ENCODE data around the gene C3orf38. TPM values are rescaled to one million over a fixed set of nuclear protein-coding genes. Genes with fewer than 3 reads are reported as not detected.

Gene C3orf38
- total RNA-seq, 1 donor from 2014 or later, result 30.9 TPM

DNA sequence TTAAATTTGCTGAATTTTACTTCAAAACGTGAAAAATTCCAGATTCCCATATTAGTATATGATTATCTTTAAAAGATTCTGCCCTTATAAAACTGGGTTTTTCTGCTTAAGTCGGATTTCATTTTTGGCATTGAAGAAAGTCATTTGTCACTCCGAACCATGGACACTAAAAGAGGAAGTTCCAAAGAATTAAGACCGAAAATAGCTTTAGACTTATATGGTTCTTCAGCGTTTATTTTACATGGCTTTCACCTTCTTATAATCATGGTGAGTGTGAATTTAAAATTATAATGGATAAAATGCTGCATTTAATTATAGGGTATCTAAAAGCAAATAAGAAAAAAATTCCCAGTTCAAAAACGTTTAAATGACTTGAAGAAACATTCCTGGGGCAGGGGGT lies 1.0 kb downstream of the C3orf38 start:
- intact Hi-C loops (cut with micrococcal nuclease), result loop anchor here (2.0 kb wide), 1 partner anchor 924 kb away; the partner anchor contains the start of gene CHMP2B

GRCh38 chr3:88151358-88151757 lies 1.6 kb downstream of the C3orf38 start:
- intact Hi-C loops (cut with micrococcal nuclease), result loop anchor here (2.0 kb wide), 1 partner anchor 925 kb away; the partner anchor contains the start of gene CHMP2B

DNA sequence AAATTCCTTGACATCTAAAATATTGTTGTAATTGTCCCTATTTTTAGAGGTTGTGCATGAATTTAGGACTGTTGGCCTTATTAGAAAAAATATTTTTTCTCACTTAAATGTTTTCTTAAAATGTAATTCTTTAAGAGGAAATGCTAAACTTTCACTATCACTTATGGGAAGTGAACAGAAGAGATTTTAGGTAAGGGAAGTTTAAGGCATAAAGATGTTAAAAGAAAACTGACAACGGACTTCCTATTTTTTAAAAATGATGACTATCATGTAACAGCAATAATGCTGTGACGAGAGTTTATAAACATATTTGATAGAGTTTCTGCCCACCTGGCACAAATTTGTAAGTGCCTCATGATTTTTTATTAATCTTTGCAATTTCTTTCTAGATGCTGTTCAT lies 3.1 kb downstream of the C3orf38 start:
- intact Hi-C loops (cut with micrococcal nuclease), result no loop called here

- intact Hi-C loops (cut with micrococcal nuclease), result no loop called here
Measured at GRCh38 chr3:88166419-88166971, 16.7 kb downstream of the C3orf38 start.

DNA sequence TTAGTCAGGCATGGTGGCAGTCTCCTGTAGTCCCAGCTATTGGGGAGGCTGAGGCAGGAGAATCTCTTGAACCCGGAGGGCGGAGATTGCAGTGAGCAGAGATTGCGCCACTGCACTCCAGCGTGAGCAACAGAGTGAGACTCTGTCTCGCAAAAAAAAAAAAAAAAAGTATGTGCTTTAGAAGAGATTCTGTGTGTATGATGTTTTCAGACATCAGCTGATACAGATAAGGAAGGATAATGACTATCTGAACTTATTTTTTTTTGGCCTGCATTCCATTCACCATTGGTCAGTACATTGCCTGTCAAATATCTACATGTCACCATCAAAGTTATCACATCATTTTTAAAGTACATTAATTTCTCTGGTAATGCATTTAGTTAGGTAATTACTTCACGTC lies 17.4 kb downstream of the C3orf38 start:
- intact Hi-C loops (cut with micrococcal nuclease), result no loop called here

DNA sequence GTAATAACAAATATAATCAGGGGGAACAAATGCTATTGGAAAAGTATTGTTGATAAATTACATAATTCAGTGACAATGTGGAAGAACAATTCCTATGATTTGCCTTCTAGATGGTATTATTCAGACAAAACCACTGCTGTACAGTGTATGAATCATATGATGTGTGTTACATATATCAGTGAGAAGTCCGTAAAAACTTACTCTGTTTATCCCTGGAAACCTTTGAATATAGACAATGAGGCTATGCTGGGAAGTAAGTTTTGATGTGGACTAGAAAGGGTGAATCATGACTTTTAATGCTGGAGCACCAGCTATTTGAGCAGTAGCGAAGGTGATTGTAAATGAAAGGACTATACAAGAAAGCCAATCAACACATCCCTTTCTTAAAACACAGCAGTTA lies 17.9 kb downstream of the C3orf38 start:
- intact Hi-C loops (cut with micrococcal nuclease), result no loop called here

DNA sequence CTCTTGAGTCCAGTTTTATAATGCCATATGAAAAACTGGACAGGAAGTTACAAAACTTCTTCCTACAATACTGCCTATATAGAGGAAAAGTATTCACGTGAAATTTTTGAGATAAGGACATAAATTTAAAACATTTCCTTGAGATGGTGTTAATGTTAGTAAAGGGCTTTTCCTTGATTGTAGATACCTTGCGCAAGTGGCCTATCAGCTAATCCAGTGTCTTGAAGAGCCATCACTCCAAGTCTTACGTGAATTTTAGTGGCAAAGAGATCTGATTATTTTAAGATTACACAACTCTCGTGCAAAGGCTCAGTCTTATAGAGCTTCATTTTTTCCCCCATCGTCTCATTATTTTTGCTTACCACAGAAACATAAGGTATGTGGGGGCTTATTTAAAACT lies 18.4 kb downstream of the C3orf38 start:
- intact Hi-C loops (cut with micrococcal nuclease), result no loop called here

GRCh38 chr3:88180398-88180999 lies 30.7 kb downstream of the C3orf38 start:
- intact Hi-C loops (cut with micrococcal nuclease), result loop anchor here (1.0 to 5.0 kb wide), 5 partner anchors 31 to 920 kb away; partner anchors contain the start of gene C3orf38

DNA sequence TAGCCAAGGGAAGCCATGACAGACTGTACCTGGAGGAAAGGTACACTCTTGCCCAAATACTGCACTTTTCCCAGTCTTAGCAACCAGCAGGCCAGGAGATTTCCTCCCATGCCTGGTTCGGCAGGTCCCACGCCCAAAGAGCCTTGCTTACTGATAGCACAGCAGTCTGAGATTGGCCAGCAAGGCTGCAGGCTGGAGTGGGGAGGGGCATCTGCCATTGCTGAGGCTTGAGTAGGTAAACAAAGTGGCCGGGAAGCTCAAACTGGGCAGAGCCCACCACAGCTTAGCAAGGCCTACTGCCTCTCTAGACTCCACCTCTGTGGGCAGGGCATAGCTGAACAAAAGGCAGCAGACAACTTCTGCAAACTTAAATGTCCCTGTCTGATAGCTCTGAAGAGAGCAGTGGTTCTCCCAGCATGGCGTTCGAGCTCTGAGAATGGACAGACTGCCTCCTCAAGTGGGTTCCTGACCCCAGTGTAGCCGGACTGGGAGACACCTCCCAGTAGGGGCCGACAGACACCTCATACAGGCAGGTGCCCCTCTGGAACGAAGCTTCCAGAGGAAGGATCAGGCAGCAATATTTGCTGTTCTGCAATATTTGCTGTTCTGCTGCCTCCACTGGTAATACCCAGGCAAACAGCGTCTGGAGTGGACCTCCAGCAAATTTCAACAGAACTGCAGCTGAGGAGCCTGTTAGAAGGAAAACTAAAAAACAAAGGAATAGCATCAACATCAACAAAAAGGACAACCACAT lies 32.6 kb downstream of the C3orf38 start:
- intact Hi-C loops (cut with micrococcal nuclease), result loop anchor here (5.0 kb wide), 1 partner anchor 885 kb away; no protein-coding TSS in a partner anchor

DNA sequence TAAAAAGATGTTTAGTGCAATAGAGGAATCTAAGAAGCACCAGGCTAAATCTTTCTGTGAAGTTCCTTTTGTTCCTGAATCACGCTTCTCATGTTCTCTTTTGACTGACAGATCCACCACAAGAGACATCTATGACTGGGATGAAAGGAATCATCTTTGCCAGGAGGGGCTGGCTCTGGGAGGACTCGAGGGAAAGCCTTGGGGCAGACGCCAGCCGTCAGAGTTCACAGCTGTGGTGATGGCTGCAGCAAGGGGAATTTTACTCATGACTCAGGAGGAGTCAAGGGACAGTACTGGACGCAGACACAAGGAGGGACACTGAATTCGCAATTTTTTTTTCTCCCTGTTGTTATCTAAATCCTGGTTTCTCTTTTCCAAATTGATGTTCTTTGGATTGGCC lies 38.7 kb downstream of the C3orf38 start:
- intact Hi-C loops (cut with micrococcal nuclease), result no loop called here

GRCh38 chr3:88189361-88189810 lies 39.6 kb downstream of the C3orf38 start:
- intact Hi-C loops (cut with micrococcal nuclease), result no loop called here

- intact Hi-C loops (cut with micrococcal nuclease), result no loop called here
Measured at GRCh38 chr3:88191872-88192409, 42.2 kb downstream of the C3orf38 start.

- intact Hi-C loops (cut with micrococcal nuclease), result no loop called here
Measured at GRCh38 chr3:88192631-88193030, 42.9 kb downstream of the C3orf38 start.

DNA sequence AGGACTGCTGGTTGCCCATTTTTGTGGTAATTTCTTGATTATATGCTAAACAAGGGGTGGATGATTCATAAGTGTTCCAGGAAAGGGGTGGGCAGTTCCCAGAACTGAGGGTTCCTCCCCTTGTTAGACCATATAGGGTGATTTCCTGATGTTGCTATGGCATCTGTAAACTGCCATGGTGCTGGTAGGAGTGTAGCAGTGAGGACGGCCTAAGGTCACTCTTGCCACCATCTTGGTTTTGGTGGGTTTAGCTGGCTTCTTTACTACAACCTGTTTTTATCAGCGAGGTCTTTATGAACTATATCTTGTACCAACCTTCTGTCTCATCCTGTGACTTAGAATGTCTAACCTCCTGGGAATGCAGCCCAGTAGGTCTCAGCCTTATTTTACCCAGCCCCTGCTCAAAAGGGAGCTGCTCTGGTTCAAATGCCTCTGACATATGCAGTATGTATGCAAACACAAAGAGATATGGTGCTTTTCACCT lies 46.2 kb downstream of the C3orf38 start:
- intact Hi-C loops (cut with micrococcal nuclease), result no loop called here

DNA sequence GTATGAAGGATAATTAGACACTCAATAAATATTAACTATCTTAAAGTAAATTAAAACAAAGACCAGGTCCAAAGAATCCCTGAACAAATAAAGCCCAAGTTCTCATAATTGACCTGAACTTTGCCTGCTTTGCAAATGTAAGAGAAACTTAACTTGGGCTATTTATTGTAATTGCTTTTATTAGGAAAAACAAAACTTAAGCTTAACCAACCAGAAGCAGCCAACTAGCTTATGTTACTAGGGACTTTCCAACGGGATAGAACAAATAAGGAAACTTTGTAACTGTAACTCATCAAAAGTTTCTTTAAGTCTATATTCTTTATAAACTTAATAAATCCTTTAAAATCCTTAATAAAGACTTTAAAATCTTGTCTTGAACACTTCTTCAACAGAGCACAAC lies 48.4 kb downstream of the C3orf38 start:
- intact Hi-C loops (cut with micrococcal nuclease), result no loop called here

DNA sequence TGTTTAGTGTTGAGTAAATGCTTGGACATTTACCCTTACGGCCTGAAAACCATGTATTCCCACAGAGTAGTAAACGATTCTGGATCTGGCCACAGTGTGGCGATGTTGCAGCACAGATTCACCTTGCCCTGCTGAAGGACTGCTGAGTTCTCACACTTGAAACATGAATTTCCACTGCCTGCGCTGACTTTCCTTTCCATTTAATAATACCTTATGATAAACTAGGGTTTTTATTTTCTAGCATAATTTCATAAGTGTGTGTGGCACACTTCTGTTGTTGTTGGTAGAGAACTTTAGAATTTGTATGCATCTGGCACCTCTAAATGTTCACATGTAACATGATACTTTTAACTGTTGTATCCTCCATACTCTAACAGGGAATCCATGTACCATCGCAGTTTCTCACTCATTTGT lies 53.9 kb downstream of the C3orf38 start:
- intact Hi-C loops (cut with micrococcal nuclease), result loop anchor here (2.0 to 10.0 kb wide), 3 partner anchors 895 to 1981 kb away; no protein-coding TSS in a partner anchor

Other genes with a start within 250 kb of the C3orf38 start
- gene CGGBP1, start 91.0 kb upstream of the C3orf38 start, total RNA-seq, result 104 and 106 TPM in 2 replicates
- gene ZNF654, start 90.7 kb upstream of the C3orf38 start, total RNA-seq, result 22.5 and 23.3 TPM in 2 replicates